H1 (cell line): Measurements from ENCODE around the gene TRAPPC2. TPM values are rescaled to one million over a fixed set of nuclear protein-coding genes. Genes with fewer than 3 reads are reported as not detected.

Source experiments
- KDM4A ChIP-seq: IDR thresholded peaks from one replicate; pipeline ENCODE4 v1.7.1; 2012; ENCODE audit warnings: low read depth, mild to moderate bottlenecking, moderate library complexity, low read length, inconsistent platforms; ENCODE audit not compliant: severe bottlenecking
- polyA plus RNA-seq, 7 experiments: library from polyadenylated mRNA; depleted of rRNA in 3 of 7; stranded (reverse) in 5 of 7; unstranded in 2 of 7; fragments of >200 nt in 5 of 7; fragments of 200-250 nt in 2 of 7; gene quantifications; 1 replicate in 5 of 7; 2 replicates in 1 of 7; 4 replicates in 1 of 7; pipeline versions ENCODE4 v1.2.1 to v1.2.3, GENCODE V29; 2011 to 2013; ENCODE audit warnings: missing spikeins in 2 of 7, mixed read lengths in 2 of 7
- total RNA-seq: library from RNA; stranded (reverse); fragmentation: NEBNext Ultra II Directional; extraction: Animal tissue kit (Norgen Biotek cat#: 25700); gene quantifications from 2 replicates; pipeline ENCODE4 v1.2.1, GENCODE V29; 2021

Gene TRAPPC2
- total and polyA plus RNA-seq, 2 of the 8 experiments (the other 6 are each of a cell fraction or from before 2014, with no cell fraction given): 6.7 to 10.8 TPM

DNA sequence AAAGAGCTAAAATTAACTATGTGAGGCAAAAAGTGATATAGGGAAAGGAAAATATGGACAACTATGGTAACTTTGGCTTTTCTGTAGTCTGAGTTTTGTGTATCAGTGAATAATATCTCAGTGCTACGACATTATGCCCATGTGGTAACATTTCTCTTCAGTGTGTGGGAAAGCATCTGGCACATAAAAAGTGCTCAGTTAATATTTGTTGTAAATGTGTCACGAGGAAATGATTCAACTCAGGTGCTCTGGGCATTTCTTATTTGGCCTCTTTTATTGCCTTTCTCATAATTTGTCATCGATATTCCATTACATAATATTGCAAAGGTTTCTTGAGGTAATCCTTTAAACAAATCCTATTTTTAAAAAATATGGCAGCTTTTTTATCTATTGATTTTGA, 17.7 kb upstream of the TRAPPC2 start (continued):
- no peak for TF ChIP-seq KDM4A
- TF ChIP-seq, all 59 proteins: peak for 0
